AG04449 (cell line): ENCODE results near the gene CITED2.

Experiments used
- CTCF ChIA-PET: fragments of 350-600 bp; formaldehyde crosslinking; extraction: SDS; loops from one replicate; lab custom pipeline; 2021; ENCODE audit warnings: antibody characterized with exemption; lab: Yijun Ruan, JAX
- POLR2A ChIA-PET: fragments of 400-600, 350-600 bp; formaldehyde crosslinking; extraction: SDS; loops from one replicate; lab custom pipeline; 2020; ENCODE audit warnings: antibody characterized with exemption, inconsistent platforms; lab: Yijun Ruan, JAX
- DNase-seq: peaks from one replicate; pipeline ENCODE4 v3.0.0-alpha.2; 2010; ENCODE audit warnings: low read depth, low spot score
- H3K4me3 ChIP-seq: 2 replicates; pipeline ENCODE4 v1.5.1; 2011; ENCODE audit warnings: low read depth, mild to moderate bottlenecking, control low read depth, low read length
- CTCF ChIP-seq: IDR thresholded peaks from one replicate; pipeline ENCODE4 v1.5.1; 2011; ENCODE audit warnings: mild to moderate bottlenecking, moderate library complexity, low read length, control low read depth, inconsistent platforms; ENCODE audit not compliant: insufficient read depth; ENCODE audit errors: missing control alignments

The CITED2 gene

GRCh38 chr6:139327038-139327437, 47.4 kb downstream of the CITED2 start:
- ChIA-PET CTCF (interaction anchor here (1.1 kb wide), 1 partner anchor 9 kb away, joined by 3 read pairs; no protein-coding TSS in a partner anchor), POLR2A (no interaction called here)
- H3K4me3 ChIP-seq = no peak overlapping the region
- TF ChIP-seq CTCF = no peak
- no peak for DNase-seq

- H3K4me3 ChIP-seq = no peak overlapping the region
- DNase-seq = no peak
- ChIA-PET POLR2A (no interaction called here), CTCF (interaction anchor here (1.0 kb wide), 1 partner anchor 106 kb away, joined by 4 read pairs; no protein-coding TSS in a partner anchor)
- TF ChIP-seq CTCF = no peak
These were observed 48.8 kb downstream of the CITED2 start for GRCh38 chr6:139325686-139326085.

- no peak overlapping the region for H3K4me3 ChIP-seq
- no peak for DNase-seq
- ChIA-PET CTCF (interaction anchor here (1.0 kb wide), 1 partner anchor 106 kb away, joined by 4 read pairs; no protein-coding TSS in a partner anchor), POLR2A (no interaction called here)
- TF ChIP-seq CTCF = no peak
These were observed 49.3 kb downstream of the CITED2 start for GRCh38 chr6:139325125-139325524.

- no peak for DNase-seq
- POLR2A ChIA-PET = interaction anchor here (0.7 kb wide), 1 partner anchor 21 kb away, joined by 3 read pairs; no protein-coding TSS in a partner anchor
- H3K4me3 ChIP-seq = no peak overlapping the region
- no peak for TF ChIP-seq CTCF
- CTCF ChIA-PET = no interaction called here
These were observed 50.2 kb downstream of the CITED2 start for GRCh38 chr6:139324301-139324555.

- no peak for DNase-seq
- H3K4me3 ChIP-seq = no peak overlapping the region
- POLR2A ChIA-PET = interaction anchor here (0.7 kb wide), 1 partner anchor 21 kb away, joined by 3 read pairs; no protein-coding TSS in a partner anchor
- CTCF ChIA-PET = no interaction called here
- no peak for TF ChIP-seq CTCF
These were observed 50.7 kb downstream of the CITED2 start for GRCh38 chr6:139323511-139324300.
